GM19468 (cell line): Measurements from ENCODE around the gene HAND2.

Experiments used
- ATAC-seq: cut with Tn5 transposase; IDR thresholded peaks from one replicate; pipeline ENCODE4 v1.9.1; 2021; ENCODE audit warnings: mild to moderate bottlenecking, moderate library complexity, moderate number of reproducible peaks; ENCODE audit not compliant: unreplicated experiment; ENCODE audit errors: extremely low read depth

Gene HAND2

DNA sequence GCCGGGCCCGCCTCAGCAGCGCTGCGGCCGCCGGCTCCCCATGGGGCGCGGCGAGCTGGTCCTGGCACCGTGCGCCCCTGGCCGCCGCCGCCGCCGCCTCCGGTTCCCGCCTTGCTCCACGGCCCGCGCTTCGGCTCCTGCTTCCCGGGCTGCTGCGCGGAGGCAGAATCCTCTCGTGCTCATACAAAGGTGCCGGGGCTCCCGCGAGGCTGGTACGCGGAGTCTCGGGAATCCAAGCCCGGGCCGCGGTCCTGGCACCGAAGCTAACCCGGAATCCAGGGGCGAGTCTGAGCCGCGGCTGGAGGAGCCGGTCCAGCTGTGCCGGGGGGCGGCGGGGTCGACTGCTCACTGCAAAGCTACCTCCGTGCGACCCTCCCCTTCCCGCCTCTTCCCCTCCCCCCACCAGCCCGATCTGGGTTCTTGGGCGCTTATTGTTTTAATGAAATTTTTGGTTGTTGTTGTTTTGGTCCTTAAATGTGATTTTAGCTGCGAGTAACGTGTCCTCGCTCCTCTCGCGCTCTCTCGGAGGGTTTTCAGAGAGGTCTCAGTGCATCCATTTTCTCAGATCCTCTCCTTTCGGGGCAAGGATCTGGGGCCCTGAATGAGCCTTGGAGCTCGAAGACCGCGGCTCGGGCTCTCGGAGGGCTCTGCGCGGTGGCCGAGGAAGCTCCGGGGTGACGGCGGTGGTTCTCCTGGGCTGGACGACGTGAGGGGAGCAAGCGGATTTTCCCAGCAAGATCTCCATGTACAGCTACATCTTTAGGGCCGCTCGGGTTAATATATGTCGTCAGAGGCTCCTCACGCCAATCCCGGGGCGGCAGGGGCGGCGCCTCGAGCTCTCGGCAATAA lies at the start of gene HAND2:
TSS of gene HAND2 (minus strand) at position 753 of the 849 bp plus-strand sequence. CDS start 940 bp downstream, outside the sequence.
- no peak for ATAC-seq

GRCh38 chr4:173578956-173579355 lies 48.9 kb upstream of the HAND2 start:
- no peak for ATAC-seq

GRCh38 chr4:173577963-173578362 lies 47.9 kb upstream of the HAND2 start:
- no peak for ATAC-seq

DNA sequence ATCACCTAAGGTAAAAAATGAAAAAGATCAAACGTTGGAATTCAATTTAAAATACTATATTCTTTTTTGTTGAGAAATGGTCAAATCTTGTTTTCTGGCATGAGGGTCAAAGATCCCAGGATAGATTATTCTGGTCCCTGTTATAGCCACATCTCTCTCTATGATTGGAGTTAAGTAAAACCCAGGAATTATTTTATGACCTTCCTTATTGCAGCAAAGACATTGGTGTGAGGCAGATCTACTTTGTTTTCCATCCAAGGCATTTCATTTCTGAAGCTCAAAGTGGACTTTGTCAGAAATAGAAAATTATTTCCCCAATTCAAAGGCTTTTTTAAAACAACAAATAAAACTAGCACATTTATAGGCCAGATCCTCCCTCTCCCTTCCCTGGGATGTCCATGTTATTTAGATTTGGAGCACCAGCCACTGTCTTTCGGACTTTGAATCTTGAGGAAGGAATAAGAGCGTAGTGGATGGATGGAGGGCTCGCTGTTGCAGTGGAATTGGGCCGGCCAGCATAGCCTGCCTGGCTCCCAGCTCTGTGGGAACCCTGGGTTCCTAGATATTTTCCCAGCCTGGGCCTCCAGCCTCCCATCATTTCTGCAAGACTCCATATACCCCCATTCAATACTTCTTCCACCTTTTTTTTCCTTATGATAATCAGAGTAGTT lies 45.6 kb upstream of the HAND2 start:
- ATAC-seq, result no peak

DNA sequence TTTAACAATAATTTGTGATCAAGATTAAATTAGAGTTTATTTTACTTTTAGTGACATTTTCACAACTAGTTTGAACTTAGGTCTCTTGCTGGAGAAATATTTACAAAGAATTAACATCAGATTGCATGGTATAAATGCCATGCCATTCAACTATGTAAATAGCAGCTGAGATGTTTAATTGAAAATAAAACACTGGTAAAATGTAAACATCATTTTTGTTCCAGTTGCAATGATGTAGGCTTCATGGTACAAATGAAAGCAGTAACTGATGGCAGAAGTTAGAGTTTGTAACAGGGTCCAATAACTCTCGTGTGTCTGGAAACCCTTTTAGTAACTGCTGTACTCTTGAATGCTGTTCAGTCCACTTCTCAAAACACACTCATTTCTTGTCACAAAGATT lies 43.7 kb upstream of the HAND2 start:
- no peak for ATAC-seq

DNA sequence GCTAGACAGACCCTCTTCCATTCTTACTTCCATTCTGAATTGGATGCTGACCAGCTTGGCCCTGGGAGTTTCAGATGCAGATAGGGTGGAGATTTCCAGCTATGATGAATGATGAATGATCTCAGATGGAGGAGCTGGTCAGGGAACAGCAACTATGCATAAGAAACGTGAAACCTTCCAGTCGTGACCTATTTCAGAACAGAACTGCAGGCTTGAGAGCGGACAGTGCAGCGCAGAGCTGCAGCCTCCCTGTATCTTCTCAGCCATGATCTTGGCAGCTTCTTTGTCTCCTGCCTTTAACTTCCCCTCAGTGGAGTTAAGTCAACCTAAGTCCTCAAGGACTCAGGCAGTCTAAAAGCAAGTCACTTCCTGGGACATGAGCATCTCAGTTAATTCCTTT lies 43.3 kb upstream of the HAND2 start:
- no peak for ATAC-seq

DNA sequence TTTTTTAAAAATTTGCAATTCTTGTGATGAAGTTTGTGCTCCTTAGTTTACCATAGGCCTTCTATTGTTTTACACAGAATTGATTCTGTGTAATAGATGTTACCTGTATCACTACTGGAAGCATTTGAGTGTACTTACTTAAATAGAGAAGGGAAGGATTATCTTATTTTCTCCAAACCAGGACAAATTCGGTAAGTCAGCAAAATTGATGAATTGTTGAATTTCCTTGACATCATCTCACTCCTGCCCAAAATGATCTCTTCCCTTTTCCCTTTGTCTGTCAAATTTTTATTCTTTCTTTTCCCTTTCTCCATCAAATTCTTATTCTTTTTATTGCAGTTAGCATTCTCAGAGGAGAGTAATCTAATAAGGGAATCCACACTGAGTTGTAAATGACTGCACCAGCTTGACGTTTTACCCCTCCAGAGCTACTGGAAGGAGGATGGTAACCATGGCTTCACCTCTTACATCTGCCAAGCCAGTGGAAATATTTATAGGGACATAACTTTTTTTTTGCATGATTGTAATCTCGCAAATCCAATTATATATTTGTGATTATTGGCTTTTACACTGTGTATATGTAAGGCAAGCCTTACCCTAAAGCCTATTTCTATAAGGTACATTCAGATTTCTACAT lies 42.6 kb upstream of the HAND2 start:
- no peak for ATAC-seq

DNA sequence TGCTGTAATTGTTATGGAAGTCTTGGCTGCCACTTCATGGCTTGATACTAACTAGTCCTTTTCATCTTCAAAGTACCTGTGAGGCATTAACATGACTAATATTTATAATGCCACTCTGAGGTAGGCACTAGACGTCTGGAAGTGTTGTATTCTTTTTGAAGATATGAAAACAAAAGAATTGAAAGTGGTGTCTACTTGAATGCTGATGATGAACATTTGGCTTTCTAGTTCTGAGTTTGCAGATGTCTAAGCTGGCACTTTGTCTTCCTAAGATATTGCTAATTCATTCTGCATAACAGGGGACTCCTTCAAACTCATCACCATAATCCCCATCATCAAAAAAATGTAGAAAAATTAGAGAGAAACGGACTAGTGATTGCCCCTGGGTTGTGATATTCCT lies 41.6 kb upstream of the HAND2 start:
- no peak for ATAC-seq

DNA sequence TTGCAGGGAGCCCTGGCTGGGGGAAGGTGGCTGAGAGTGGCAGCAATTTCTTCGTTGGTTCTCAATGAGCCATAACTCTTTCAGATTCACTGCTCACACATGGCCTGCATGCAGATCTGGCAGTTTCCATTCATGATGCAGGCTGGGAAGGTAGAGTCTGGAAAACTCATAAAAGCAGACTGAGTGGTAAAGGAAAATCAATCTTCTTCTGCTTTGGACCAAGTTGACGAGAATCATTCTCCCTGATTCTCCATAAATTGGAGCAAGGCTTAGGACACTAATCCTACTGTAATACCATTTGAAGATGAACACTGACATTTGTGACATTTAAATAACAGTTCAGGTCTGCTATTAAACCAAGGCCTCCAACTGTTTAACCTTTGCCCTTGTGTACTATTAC lies 35.3 kb upstream of the HAND2 start:
- ATAC-seq, result no peak

- no peak for ATAC-seq
These were observed 34.4 kb upstream of the HAND2 start for GRCh38 chr4:173564461-173564860.

- ATAC-seq, result no peak
These were observed 30.9 kb upstream of the HAND2 start for GRCh38 chr4:173560896-173561295.

GRCh38 chr4:173556398-173557131 lies 26.5 kb upstream of the HAND2 start:
- no peak for ATAC-seq

DNA sequence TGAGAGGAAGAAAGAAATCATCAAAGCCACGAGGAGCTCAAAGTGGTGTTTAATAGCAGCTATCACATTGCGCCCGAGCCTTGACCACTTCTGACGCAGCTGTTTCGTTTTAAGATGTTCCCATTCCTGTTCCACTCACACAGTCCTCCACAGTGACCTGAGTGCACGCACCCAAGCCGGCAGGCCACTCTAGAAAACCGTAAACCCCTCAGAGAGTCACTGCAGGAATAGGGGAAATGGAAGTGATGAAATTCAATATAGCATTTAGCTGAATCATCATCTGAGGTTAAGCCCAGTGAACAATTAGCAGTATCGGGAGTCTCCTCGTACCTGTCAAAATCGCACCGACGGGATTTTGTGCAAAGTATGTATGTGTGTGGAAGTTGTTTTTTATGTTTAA lies 17.9 kb upstream of the HAND2 start:
- ATAC-seq, result no peak

GRCh38 chr4:173546776-173547175 lies 16.7 kb upstream of the HAND2 start:
- no peak for ATAC-seq

DNA sequence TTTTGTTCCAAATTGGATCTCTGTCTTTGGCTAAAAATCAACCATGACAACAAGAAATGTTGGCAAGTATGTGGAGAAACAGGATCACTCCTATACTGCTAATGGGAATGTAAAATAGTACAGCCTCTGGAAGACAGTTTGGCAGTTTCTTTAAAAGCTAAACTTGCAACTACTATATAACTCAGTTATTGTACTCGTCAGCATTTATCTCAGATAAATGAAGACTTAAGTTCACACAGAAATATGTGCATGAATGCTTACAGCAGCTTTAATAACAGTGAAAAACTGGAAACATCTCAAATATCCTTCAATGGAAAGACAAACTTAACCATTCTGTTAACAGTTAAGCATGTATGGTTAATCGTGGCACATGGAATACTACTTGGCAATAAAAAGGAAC lies 15.4 kb upstream of the HAND2 start:
- ATAC-seq, result no peak

DNA sequence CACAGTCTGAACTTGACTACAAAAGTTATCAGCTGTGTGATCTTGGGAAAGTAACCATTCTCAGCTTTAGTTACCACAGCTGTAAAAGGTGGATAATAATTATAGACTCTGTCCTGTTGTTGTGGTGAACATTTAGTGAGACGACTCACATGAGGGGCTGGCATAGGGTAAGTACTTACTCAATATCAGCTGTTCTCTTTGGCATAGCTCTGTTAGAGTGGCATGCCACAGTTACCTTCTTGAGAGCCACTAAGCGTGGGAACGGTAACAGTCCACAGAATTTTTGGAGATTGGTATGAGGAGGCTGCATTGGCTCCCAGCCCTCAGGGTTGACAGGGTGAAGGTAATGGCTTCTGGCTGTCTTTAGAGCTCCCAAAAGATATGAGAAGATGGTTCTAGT lies 13.2 kb upstream of the HAND2 start:
- no peak for ATAC-seq

DNA sequence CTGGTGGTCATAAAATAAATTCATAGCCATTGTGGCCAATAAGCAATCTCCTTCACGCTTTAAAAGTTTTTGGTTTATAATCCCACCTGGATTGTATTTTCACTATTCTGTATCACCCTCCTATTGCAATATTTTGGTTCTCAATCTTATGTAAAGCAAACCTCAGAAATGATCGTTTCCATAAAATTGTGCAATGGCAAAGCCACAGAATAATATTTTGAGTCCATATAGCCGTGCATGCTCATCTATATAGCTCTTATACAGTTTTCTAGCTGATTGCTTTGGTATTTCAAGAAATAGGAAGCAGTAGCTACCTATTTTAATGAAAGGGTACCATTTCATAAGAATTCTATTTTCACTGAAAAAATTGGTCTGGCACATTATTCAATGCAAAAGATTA lies 10.0 kb upstream of the HAND2 start:
- ATAC-seq, result no peak

DNA sequence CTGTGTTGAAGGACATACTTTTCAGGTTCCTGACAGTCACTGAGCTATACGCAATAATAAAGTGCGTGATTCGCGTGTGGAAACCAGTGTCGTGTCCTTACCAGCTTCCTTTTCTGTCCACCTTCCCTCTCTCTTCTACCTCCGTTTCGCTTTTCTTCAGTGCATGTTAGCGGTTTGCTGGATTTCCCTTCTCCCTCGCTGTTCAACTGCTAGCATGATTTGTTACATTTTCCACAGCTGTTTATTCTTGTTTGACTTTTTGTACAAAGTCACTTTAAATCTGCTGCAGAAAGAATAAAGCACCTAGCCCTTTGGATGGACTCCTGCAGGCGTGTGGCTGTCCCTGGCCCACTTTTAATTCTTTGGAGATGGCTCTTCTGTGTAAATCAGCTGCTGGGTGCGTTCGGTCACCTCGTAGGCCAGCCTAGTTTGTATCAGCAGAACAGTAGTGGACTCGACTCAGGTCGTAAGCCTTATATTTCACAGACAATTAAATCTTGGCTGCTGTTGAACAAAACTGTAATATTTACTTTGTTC lies 8.9 kb upstream of the HAND2 start:
- ATAC-seq, result no peak

GRCh38 chr4:173538148-173538908 lies 8.3 kb upstream of the HAND2 start:
- no peak for ATAC-seq
